Neural progenitor cell (in vitro differentiated cells): ENCODE measurements around the gene COL7A1. TPM values are rescaled to one million over a fixed set of nuclear protein-coding genes. Genes with fewer than 3 reads are reported as not detected.
"Not testable (repeated sequence)": the region's sequence is repeated elsewhere in the genome, so short reads cannot be mapped to it uniquely, and the experiment has no call there.

ENCODE experiments used
- DNase-seq: peaks from one replicate; pipeline ENCODE4 v3.0.0-alpha.2; 2016; ENCODE audit warnings: low spot score
- H2AFZ ChIP-seq: fragments of 200-600 bp; sonication (generic); replicated peaks from 2 replicates; pipeline ENCODE4 v1.6.1; 2016; ENCODE audit warnings: antibody characterized with exemption
- H3F3A ChIP-seq: fragments of 200-600 bp; sonication (generic); 2 replicates; pipeline ENCODE4 v1.6.1; 2016; ENCODE audit warnings: antibody characterized with exemption, low read depth
- H3K27ac ChIP-seq: fragments of 200-600 bp; sonication (generic); 2 replicates; pipeline ENCODE4 v1.5.1; 2016; ENCODE audit warnings: mild to moderate bottlenecking
- H3K27me3 ChIP-seq: fragments of 200-600 bp; sonication (generic); 2 replicates; pipeline ENCODE4 v1.6.1; 2016; ENCODE audit warnings: mild to moderate bottlenecking, moderate library complexity
- H3K36me3 ChIP-seq: fragments of 200-600 bp; sonication (generic); 2 replicates; pipeline ENCODE4 v1.5.1; 2016
- H3K4me1 ChIP-seq: fragments of 200-600 bp; sonication (generic); 2 replicates; pipeline ENCODE4 v1.6.1; 2016; ENCODE audit warnings: mixed run types
- H3K4me2 ChIP-seq: fragments of 200-600 bp; sonication (generic); 2 replicates; pipeline ENCODE4 v1.6.1; 2016
- H3K4me3 ChIP-seq: fragments of 200-600 bp; sonication (generic); 2 replicates; pipeline ENCODE4 v1.5.1; 2016
- H3K79me2 ChIP-seq: fragments of 200-600 bp; sonication (generic); 2 replicates; pipeline ENCODE4 v1.6.1; 2016; ENCODE audit warnings: low read depth
- H3K9ac ChIP-seq: fragments of 200-600 bp; sonication (generic); 2 replicates; pipeline ENCODE4 v1.6.1; 2016
- H3K9me3 ChIP-seq: fragments of 200-600 bp; sonication (generic); 2 replicates; pipeline ENCODE4 v1.5.1; 2016; ENCODE audit warnings: low read depth
- H4K20me1 ChIP-seq: fragments of 200-600 bp; sonication (generic); 2 replicates; pipeline ENCODE4 v1.6.1; 2016; ENCODE audit warnings: low read depth
- H3K27ac Mint-ChIP-seq: 3 replicates; pipeline ENCODE4 v1.8.0; 2021; ENCODE audit warnings: mixed read lengths
- H3K27me3 Mint-ChIP-seq: 2 replicates; pipeline ENCODE4 v1.8.0; 2022; ENCODE audit warnings: low read depth, mild to moderate bottlenecking, inconsistent platforms, moderate library complexity, mixed read lengths; ENCODE audit not compliant: insufficient read depth
- H3K36me3 Mint-ChIP-seq: 3 replicates; pipeline ENCODE4 v1.8.0; 2021; ENCODE audit warnings: mixed read lengths
- H3K4me1 Mint-ChIP-seq: 3 replicates; pipeline ENCODE4 v1.8.0; 2021; ENCODE audit warnings: mixed read lengths
- H3K4me3 Mint-ChIP-seq: 3 replicates; pipeline ENCODE4 v1.8.0; 2021; ENCODE audit warnings: mild to moderate bottlenecking, moderate library complexity, mixed read lengths
- H3K9me3 Mint-ChIP-seq: 3 replicates; pipeline ENCODE4 v1.8.0; 2020; ENCODE audit warnings: mixed read lengths
- EZH2 ChIP-seq: fragments of 200-600 bp; sonication (generic); IDR thresholded peaks from 2 replicates; pipeline ENCODE4 v1.6.1; 2017; ENCODE audit warnings: antibody characterized with exemption, mild to moderate bottlenecking, moderate library complexity
- EZH2phosphoT487 ChIP-seq: fragments of 200-600 bp; sonication (generic); IDR thresholded peaks from 2 replicates; pipeline ENCODE4 v1.6.1; 2017; ENCODE audit warnings: antibody characterized with exemption
- total RNA-seq: library from RNA; depleted of rRNA; stranded (reverse); fragments of >200 nt; gene quantifications from 2 replicates; pipeline ENCODE4 v1.2.3, GENCODE V29; 2015; ENCODE audit warnings: low replicate concordance
- TF ChIP-seq, protein P1 (sequence below): fragments of 200-600 bp; sonication (generic); IDR thresholded peaks from 2 replicates; pipeline ENCODE4 v1.5.1; 2017; ENCODE audit warnings: antibody characterized with exemption, mild to moderate bottlenecking

The COL7A1 gene
- total RNA-seq, 1 donor from 2014 or later = 3.0 TPM

DNA sequence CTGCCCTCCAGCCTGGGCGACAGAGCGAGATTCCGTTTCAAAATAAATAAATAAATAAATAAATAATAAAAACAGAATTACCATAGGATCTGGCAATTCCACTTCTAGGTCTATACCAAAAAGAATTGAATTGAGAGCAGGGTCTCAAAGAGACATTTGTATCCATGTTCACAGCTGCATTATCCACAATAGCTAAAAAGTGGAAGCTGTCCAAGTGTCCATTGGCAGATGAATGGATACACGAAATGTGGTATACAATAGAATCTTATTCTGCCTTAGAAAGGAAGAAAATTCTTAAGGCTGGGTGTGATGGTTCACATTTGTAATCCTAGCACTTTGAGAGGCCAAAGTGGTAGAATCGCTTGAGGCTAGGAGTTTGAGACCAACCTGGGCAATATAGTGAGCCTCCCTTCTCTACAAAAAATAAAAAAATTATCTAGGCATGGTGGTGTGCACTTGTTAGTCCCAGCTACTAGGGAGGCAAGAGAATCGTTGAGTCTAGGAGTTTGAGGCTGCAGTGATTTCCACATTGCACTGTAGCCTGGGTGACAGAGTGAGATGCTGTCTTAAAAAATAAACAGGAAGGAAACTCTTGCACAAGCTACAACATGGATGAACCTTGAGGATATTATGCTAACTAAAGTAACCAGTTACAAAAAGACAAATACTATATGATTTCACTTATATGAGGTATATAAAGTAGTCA, 62.7 kb downstream of the COL7A1 start:
- H3K36me3 Mint-ChIP-seq = peaks cover 35% of the 10 kb centered on the region

DNA sequence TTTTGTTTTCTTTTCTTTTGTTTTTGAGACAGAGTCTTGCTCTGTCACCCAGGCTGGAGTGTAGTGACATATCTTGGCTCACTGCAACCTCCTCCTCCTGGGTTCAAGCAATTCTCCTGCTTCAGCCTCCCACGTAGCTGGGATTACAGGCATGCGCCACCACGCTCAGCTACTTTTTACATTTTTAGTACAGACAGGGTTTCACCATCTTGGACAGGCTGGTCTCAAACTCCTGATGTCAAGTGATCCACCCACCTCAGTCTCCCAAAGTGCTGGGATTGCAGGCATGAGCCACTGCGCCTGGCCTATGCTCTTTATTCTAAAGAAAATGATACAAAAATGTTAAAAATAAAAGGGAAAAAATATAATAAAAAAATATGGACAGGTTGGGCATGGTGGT, 64.4 kb downstream of the COL7A1 start:
- not testable (repeated sequence) for H2AFZ ChIP-seq

More for the DNA sequence above, 62.7 kb downstream of the COL7A1 start:
- Histone ChIP-seq H3K4me1 (no peaks in the 10 kb centered on the region), H3K9me3 (no peaks in the 10 kb centered on the region), H4K20me1 (no peaks in the 10 kb centered on the region), H3K4me3 (no peak overlapping the region), H3K4me2 (no peak overlapping the region), H3K9ac (no peak overlapping the region), H2AFZ (no peak overlapping the region), H3F3A (peaks cover 4% of the 10 kb centered on the region), H3K36me3 (no peaks in the 10 kb centered on the region), H3K27ac (no peak overlapping the region), H3K79me2 (no peaks in the 10 kb centered on the region), H3K27me3 (no peaks in the 10 kb centered on the region)
- H3K27me3 Mint-ChIP-seq = peaks cover 2% of the 10 kb centered on the region
- TF ChIP-seq, protein P1, sequence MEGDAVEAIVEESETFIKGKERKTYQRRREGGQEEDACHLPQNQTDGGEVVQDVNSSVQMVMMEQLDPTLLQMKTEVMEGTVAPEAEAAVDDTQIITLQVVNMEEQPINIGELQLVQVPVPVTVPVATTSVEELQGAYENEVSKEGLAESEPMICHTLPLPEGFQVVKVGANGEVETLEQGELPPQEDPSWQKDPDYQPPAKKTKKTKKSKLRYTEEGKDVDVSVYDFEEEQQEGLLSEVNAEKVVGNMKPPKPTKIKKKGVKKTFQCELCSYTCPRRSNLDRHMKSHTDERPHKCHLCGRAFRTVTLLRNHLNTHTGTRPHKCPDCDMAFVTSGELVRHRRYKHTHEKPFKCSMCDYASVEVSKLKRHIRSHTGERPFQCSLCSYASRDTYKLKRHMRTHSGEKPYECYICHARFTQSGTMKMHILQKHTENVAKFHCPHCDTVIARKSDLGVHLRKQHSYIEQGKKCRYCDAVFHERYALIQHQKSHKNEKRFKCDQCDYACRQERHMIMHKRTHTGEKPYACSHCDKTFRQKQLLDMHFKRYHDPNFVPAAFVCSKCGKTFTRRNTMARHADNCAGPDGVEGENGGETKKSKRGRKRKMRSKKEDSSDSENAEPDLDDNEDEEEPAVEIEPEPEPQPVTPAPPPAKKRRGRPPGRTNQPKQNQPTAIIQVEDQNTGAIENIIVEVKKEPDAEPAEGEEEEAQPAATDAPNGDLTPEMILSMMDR = no peak
- TF ChIP-seq EZH2phosphoT487 = no peak
- TF ChIP-seq EZH2 = no peak
- H3K4me1 Mint-ChIP-seq = no peaks in the 10 kb centered on the region
- H3K4me3 Mint-ChIP-seq = no peak overlapping the region
- no peak for DNase-seq
- H3K9me3 Mint-ChIP-seq = no peaks in the 10 kb centered on the region
- H3K27ac Mint-ChIP-seq = no peak overlapping the region

DNA sequence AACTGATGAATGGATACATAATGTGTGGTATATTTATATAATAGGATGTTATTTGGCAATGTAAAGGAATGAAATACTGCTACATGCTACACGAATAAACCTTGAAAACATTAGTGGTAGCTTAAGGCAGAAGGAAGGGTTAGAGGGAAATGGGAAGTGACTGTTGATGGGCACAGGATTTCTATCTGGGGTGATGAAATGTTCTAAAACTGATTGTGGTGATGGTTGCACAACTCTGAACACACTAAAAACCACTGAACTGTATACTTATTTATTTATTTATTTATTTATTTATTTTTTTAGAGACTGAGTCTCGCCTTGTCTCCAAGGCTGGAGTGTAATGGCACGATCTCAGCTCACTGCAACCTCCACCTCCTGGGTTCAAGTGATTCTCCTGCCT, 66.4 kb downstream of the COL7A1 start:
- Histone ChIP-seq H3K9ac (no peak overlapping the region), H4K20me1 (no peaks in the 10 kb centered on the region), H3K79me2 (no peaks in the 10 kb centered on the region), H3K9me3 (no peaks in the 10 kb centered on the region), H3F3A (no peaks in the 10 kb centered on the region), H3K27ac (no peak overlapping the region), H3K36me3 (no peaks in the 10 kb centered on the region), H2AFZ (no peak overlapping the region), H3K4me3 (no peak overlapping the region), H3K4me2 (no peak overlapping the region), H3K27me3 (no peaks in the 10 kb centered on the region), H3K4me1 (no peaks in the 10 kb centered on the region)
- DNase-seq = no peak
- Mint-ChIP-seq H3K27ac (no peak overlapping the region), H3K27me3 (no peaks in the 10 kb centered on the region), H3K4me1 (no peaks in the 10 kb centered on the region), H3K9me3 (no peaks in the 10 kb centered on the region), H3K4me3 (no peak overlapping the region), H3K36me3 (peaks cover 24% of the 10 kb centered on the region)
- no peak for TF ChIP-seq EZH2phosphoT487
- TF ChIP-seq, protein P1 = no peak
- TF ChIP-seq EZH2 = no peak

More for the DNA sequence above, 64.4 kb downstream of the COL7A1 start:
- H3K4me2 ChIP-seq, H3K9me3 Mint-ChIP-seq, H3K27me3 Mint-ChIP-seq, H3K27ac Mint-ChIP-seq, H3K9me3 ChIP-seq, H3K27ac ChIP-seq, DNase-seq, H3K79me2 ChIP-seq, H3K36me3 ChIP-seq, H3K9ac ChIP-seq, H3K4me1 Mint-ChIP-seq, H3K4me3 Mint-ChIP-seq, H3K27me3 ChIP-seq, H4K20me1 ChIP-seq, H3K4me1 ChIP-seq, H3K4me3 ChIP-seq, H3F3A ChIP-seq: not testable (repeated sequence)
- H3K36me3 Mint-ChIP-seq = peaks cover 31% of the 10 kb centered on the region

DNA sequence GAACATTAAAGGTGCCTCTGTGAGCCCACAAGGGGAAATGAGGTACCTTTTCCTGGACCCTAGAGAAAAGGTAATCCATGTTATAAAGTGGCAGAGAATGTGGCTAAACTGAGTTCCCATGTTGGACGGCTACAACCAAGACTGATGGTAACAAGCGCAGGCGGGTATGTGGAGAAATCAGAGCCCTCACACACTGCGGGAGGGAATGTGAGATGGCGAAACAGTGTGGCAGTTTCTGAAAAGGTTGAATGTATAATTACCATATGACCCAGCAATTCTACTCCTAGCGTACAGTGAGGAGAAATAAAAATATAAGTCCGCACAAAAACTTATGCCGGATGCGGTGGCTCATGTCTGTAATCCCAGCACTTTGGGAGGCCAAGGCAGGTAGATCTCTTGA, 67.1 kb downstream of the COL7A1 start:
- Mint-ChIP-seq H3K27me3 (no peaks in the 10 kb centered on the region), H3K27ac (no peak overlapping the region), H3K9me3 (no peaks in the 10 kb centered on the region), H3K36me3 (peaks cover 25% of the 10 kb centered on the region), H3K4me1 (no peaks in the 10 kb centered on the region), H3K4me3 (no peak overlapping the region)
- H3K4me2 ChIP-seq = no peak overlapping the region
- no peak overlapping the region for H3K9ac ChIP-seq
- H4K20me1 ChIP-seq = no peaks in the 10 kb centered on the region
- no peak overlapping the region for H3K27ac ChIP-seq
- TF ChIP-seq EZH2 (no peak), EZH2phosphoT487 (no peak)
- TF ChIP-seq, protein P1 = no peak
- H3K36me3 ChIP-seq = no peaks in the 10 kb centered on the region
- no peaks in the 10 kb centered on the region for H3K9me3 ChIP-seq
- H3F3A ChIP-seq = no peaks in the 10 kb centered on the region
- no peaks in the 10 kb centered on the region for H3K4me1 ChIP-seq
- H3K27me3 ChIP-seq = no peaks in the 10 kb centered on the region
- no peak overlapping the region for H2AFZ ChIP-seq
- no peak for DNase-seq
- no peaks in the 10 kb centered on the region for H3K79me2 ChIP-seq
- no peak overlapping the region for H3K4me3 ChIP-seq
